Left renal cortex interstitium (tissue), 4 donors: ENCODE data around the gene GRHL1. TPM values are rescaled to one million over a fixed set of nuclear protein-coding genes. Genes with fewer than 3 reads are reported as not detected.
"Not testable (repeated sequence)": the region's sequence is repeated elsewhere in the genome, so short reads cannot be mapped to it uniquely, and the experiment has no call there.

Source experiments
- DNase-seq, 4 donors: peaks; one replicate each; pipeline ENCODE4 v3.0.0-alpha.2; 2013; ENCODE audit warnings: low read depth in 4 of 4, low spot score in 2 of 4, missing footprints in 1 of 4
- polyA plus RNA-seq, 4 donors: library from polyadenylated mRNA; unstranded; fragments of 120-200 nt; gene quantifications; one replicate each; pipeline ENCODE4 v1.2.1, GENCODE V29; 2013; ENCODE audit not compliant: insufficient read length in 4 of 4

GRHL1 gene
- polyA plus RNA-seq, 4 donors, result 3.7 to 7.3 (median 5.9) TPM

DNA sequence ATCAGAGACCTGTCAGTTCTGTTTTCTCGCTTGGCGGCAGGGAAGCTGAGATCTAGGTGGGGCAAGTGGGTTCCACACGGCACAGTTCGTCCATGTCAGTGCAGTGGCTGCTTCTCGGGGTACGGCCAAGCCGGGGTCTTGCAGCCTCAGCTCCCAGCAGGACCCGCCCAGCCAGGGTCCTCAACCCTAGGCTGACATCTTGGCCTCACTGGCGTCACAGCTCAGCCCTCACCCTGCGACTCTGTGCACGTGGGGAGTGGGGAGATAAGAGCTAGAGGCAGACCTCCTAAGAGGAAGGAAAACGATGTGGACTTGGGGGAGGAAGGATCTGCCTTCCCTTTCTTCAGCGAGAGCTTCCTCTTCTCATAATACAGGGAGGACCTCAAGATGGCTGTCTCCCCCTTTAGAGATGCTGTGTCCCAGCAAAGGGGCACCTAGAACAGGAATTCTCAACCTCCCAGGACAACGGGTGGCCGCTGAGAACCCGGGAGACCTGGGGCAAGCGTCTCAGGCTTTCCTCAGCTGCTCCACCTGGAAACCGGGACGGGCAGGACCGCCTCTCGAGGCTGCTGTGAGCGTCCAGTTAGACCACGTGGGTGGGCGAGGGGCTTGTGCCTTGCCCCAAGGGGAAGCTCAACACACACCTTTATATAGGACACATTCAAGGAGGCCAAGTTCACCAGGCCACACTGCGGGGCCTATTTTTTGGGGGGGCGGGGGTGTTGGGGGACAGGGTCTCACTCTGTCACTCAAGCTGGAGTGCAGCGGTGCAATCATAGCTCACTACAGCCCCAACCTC is 68.3 kb downstream of the GRHL1 start:
- DNase-seq, result no peak

DNA sequence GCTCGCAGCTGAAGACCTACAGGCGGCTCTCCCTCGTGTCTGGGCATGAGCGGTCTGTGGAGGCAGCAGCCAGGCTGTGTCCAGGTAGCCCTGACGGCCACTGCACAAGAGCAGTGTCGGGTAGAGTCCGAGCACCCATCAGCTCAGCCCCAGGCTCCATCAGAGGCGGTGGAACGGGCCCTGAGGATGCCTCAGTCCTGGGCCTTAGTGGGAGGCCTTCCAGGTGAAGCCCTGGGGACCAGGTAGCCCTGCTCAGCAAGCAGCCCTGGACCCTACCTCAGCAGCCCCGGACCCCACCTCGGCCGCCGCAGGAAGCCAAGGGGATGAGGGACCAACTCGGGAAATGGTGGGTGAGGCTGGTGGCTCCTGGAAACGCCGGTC is 70.5 kb downstream of the GRHL1 start:
- DNase-seq, result no peak

DNA sequence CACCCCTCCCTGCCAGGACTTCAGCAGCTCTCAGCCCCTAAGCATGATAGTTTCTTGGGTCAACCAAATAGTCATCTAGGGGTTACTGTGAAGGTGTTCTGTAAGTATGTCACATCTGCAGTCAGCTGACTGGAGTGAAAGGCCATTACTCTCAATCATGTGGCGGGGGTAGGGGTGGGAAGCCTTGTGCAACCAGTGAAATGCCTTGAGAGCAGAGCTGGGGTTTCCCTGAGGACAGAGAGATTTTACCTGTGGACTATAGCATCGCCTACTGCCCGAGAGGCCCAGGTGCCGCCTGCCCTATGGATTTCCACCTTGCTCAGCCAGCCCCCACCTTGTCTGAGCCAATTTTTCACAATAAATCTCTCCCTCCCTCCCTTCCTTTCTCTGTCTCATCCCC is 71.0 kb downstream of the GRHL1 start:
- no peak for DNase-seq

GRCh38 chr2:10022966-10023662 is 71.6 kb downstream of the GRHL1 start:
- DNase-seq, result no peak

- DNase-seq, result no peak
Observed at GRCh38 chr2:10026940-10027569, 75.6 kb downstream of the GRHL1 start.

- DNase-seq, result no peak
Observed at GRCh38 chr2:10027660-10028330, 76.3 kb downstream of the GRHL1 start.

DNA sequence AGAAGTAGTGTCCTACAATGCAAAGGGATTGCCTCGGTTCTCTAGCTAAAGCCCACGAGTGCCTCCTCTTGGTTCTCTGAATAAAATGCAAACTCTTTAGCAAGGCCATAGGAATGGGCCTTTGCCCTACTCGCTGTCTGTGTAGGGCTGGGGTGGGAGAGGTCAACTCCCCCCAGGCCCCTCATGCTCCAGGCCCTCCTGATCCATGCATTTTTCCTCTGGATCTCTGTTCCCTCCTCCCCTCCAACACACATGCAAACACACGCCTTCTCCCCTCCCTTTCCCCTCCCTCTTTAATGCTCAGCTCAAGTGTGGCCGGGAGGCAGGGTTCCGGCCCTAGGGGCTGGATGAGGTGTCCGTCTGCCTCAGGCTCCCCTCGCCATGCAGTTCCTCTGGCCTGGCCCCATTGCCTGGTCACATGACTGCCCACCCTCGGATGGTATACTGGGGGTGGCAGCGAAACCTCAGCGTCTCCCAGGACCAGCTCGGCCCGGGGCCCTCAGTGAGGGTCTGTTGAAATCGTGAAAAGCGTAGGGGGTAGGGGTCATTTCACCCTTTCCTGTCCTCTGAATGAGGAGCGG is 77.0 kb downstream of the GRHL1 start:
- DNase-seq, result no peak

- no peak for DNase-seq
Observed at GRCh38 chr2:10028988-10029874, 77.7 kb downstream of the GRHL1 start.

DNA sequence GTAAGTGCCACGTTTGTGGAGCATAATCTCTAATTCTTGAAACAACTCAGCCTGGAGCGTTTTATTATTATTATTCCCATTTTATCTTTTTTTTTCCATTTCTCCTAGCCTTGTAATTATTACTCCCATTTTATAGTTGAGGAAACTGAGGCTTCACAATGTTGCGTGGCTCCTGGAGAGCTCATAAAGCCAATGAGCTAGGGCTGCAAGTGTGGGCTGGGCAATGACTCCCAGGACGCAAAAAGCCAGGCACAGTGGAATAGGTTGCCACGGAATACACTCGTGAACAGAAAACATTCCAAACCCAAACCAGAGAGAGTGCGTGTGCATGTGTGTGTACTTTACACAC is 78.4 kb downstream of the GRHL1 start:
- DNase-seq, result no peak

GRCh38 chr2:10030311-10030736 is 78.8 kb downstream of the GRHL1 start:
- DNase-seq, result no peak

DNA sequence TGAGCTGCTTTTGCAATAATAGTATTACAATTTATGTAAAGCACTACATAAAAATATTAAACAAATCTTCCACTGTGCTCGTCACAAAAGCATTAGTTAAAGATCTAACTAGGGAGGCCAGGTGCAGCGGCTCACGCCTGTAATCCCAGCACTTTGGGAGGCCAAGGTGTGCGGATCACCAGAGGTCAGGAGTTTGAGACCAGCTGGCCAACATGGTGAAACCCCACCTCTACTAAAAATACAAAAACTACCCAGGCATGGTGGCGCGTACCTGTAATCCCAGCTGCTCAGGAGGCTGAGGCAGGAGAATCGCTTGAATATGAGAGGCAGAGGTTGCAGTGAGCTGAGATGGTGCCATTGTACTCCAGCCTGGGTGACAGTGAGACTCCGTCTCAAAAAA is 79.3 kb downstream of the GRHL1 start:
- not testable (repeated sequence) for DNase-seq

DNA sequence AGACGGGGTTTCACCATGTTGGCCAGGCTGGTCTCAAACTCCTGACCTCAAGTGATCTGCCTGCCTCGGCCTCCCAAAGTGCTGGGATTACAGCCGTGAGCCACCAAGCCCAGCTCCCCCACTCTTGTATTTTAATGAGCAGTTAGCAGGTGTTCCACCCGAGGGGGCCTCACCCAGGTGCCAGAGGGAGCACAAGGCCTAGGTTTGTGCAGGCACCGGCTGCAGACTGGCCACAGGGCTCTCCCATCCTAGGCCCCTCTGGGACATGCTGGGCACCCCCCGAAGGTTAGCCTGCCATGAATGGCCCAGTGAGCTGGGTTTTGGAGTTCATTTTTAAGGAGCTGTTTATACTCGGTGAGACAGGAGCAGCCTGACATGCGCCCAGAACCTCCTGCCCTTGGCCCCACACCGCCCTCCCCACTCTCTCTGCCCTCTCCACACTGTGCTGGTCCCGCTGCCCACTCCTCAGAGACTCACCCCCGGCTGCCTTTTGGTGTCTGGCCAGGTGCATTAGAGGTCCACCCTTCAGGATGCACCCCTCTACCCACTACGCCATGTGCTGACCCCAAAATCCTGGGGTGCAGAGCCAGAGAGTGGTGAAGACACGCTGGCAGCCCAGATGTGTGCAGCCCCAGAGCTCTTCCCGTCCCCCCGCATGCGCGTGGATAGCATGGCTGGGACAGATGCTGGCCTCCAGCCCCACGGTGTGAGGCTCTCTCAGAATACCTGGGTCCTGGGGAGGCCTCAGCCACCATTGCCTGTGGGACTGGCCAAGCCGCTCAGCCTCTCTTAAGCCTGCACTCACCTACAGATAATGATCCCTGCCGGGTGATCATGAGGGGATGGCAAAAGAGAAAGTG is 80.6 kb downstream of the GRHL1 start:
- no peak for DNase-seq

DNA sequence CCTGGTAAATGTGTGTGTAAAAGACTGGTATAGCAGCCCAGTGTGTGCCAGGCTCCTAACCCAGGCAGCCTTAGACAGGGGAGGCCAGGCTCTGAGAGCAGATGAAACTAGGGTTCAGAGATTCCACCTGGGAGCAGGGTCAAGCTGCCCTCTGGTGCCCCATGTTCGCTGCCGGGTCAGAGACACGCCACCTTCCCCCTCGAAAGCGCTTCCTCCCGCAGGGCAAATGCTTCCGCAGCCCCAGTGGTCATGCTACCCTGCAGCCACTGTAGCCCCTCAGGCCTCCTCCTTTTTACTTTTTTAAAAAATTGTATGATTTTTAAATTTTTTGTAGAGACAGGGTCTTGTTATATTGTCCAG is 81.2 kb downstream of the GRHL1 start:
- DNase-seq, result no peak

GRCh38 chr2:10033251-10034006 is 81.9 kb downstream of the GRHL1 start:
- DNase-seq, result no peak

DNA sequence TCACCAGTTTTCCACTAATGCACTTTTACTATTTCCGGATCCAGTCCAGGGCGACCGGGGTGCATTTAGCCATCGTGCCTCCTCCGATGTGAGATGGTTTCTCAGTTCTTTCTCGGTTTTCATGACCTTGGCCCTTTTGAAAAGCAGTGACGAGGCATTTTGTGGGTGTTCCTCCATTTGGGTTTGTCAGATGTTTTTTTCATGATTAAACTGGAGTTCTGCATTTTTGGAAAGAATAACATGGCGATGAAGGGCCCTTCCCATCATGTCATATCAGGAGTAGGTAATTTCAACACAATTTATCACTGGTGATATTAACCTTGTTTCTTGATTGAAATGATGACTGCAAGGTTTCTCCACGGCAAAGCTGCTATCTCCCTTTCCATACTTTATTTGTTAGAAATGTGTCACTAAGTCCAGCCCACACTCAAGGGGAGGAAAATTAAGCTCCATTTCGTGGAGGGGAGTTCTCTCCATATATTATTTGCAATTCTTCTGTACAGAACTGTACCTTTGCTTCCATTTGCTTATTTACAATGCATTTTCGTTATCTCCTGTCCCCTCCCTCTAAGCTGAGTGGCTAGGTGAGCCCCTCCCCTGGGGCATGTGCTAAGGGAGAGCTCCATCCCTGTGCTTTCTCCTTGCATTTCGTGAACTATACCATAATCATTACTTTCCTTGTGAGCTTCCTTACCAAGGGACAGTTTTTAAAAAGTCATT is 83.0 kb downstream of the GRHL1 start:
- DNase-seq, result no peak

- DNase-seq, result no peak
Observed at GRCh38 chr2:10035053-10035422, 83.5 kb downstream of the GRHL1 start.

DNA sequence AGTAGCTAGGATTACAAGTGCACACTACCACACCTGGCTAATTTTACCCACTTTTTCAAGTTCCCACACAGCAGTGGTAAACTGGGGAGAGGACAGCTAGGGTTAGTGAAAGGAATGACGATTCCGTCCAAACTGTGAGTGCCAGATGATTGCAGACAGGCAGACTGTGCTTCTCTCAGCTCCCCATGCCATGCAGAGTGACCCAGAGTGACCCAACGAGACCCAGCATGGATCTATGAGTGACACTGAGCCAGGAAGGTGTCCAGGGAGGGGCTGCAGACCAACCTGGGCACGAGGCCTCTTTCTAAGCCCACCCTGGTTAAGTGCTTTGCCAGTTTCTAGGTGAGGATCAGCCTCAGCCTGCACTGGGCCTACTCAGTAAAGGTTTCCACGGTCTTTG is 84.1 kb downstream of the GRHL1 start:
- no peak for DNase-seq
